ENCODE measurements around the gene ANO8. TPM values are rescaled to one million over a fixed set of nuclear protein-coding genes. Genes with fewer than 3 reads are reported as not detected.
A peak's percentile ranks its signal among the peaks of the same experiment; 100 is the strongest.

ANO8 gene
- total RNA-seq, 1 donor from 2014 or later: 8.3 TPM

- ATAC-seq (ENCODE audit: poor library complexity): peak; percentile 60
- intact Hi-C loops (cut with DNase I): loop anchor here (5.0 kb wide), 1 partner anchor 39 kb away; no protein-coding TSS in a partner anchor
- DNase-seq: peak; percentile 75
Observed at GRCh38 chr19:17348700-17349099, 14.0 kb upstream of the ANO8 start.

GRCh38 chr19:17347877-17348276, 13.2 kb upstream of the ANO8 start:
- intact Hi-C loops (cut with DNase I): loop anchor here (5.0 kb wide), 1 partner anchor 39 kb away; no protein-coding TSS in a partner anchor
- no peak for DNase-seq
- no peak for ATAC-seq (ENCODE audit: poor library complexity)

GRCh38 chr19:17347361-17347760, 12.7 kb upstream of the ANO8 start:
- DNase-seq (no peak), ATAC-seq (ENCODE audit: poor library complexity) (peak; percentile 40)
- intact Hi-C loops (cut with DNase I): loop anchor here (5.0 kb wide), 1 partner anchor 40 kb away; no protein-coding TSS in a partner anchor

- DNase-seq (peak; percentile 86), ATAC-seq (ENCODE audit: poor library complexity) (peak; percentile 90)
- intact Hi-C loops (cut with DNase I): loop anchor here (5.0 kb wide), 1 partner anchor 41 kb away; no protein-coding TSS in a partner anchor
Observed at GRCh38 chr19:17346109-17346671, 11.5 kb upstream of the ANO8 start.

- intact Hi-C loops (cut with DNase I): no loop called here
- DNase-seq (no peak), ATAC-seq (ENCODE audit: poor library complexity) (no peak)
Observed at GRCh38 chr19:17341845-17342244, 7.2 kb upstream of the ANO8 start.

GRCh38 chr19:17341386-17341785, 6.7 kb upstream of the ANO8 start:
- intact Hi-C loops (cut with DNase I): no loop called here
- DNase-seq: no peak
- no peak for ATAC-seq (ENCODE audit: poor library complexity)

- no peak for DNase-seq
- intact Hi-C loops (cut with DNase I): no loop called here
- no peak for ATAC-seq (ENCODE audit: poor library complexity)
Observed at GRCh38 chr19:17340871-17341357, 6.3 kb upstream of the ANO8 start.

- DNase-seq (no peak), ATAC-seq (ENCODE audit: poor library complexity) (no peak)
- intact Hi-C loops (cut with DNase I): no loop called here
Observed at GRCh38 chr19:17340302-17340870, 5.7 kb upstream of the ANO8 start.

GRCh38 chr19:17339088-17339741, 4.6 kb upstream of the ANO8 start:
- intact Hi-C loops (cut with DNase I): no loop called here
- DNase-seq: no peak
- no peak for ATAC-seq (ENCODE audit: poor library complexity)

GRCh38 chr19:17338433-17339078, 3.9 kb upstream of the ANO8 start:
- ATAC-seq (ENCODE audit: poor library complexity) (no peak), DNase-seq (no peak)
- intact Hi-C loops (cut with DNase I): no loop called here

- intact Hi-C loops (cut with DNase I): no loop called here
- DNase-seq: no peak
- no peak for ATAC-seq (ENCODE audit: poor library complexity)
Observed at GRCh38 chr19:17337675-17338432, 3.2 kb upstream of the ANO8 start.

GRCh38 chr19:17336872-17337674, 2.4 kb upstream of the ANO8 start, which contains the start of gene GTPBP3:
GTPBP3 (plus strand) TSS chr19:17337553; CDS start chr19:17337612, 59 bp downstream.
- peak; percentile 90 for ATAC-seq (ENCODE audit: poor library complexity)
- DNase-seq: peak; percentile 99
- intact Hi-C loops (cut with DNase I): no loop called here

- no peak for DNase-seq
- intact Hi-C loops (cut with DNase I): no loop called here
- ATAC-seq (ENCODE audit: poor library complexity): no peak
Observed at GRCh38 chr19:17335575-17335974, 920 bp upstream of the ANO8 start.

GRCh38 chr19:17333611-17334413, 843 bp downstream of the ANO8 start:
- intact Hi-C loops (cut with DNase I): no loop called here
- DNase-seq (no peak), ATAC-seq (ENCODE audit: poor library complexity) (no peak)

GRCh38 chr19:17332677-17333581, 1.7 kb downstream of the ANO8 start:
- intact Hi-C loops (cut with DNase I): no loop called here
- DNase-seq (no peak), ATAC-seq (ENCODE audit: poor library complexity) (no peak)

GRCh38 chr19:17332360-17332676, 2.3 kb downstream of the ANO8 start:
- ATAC-seq (ENCODE audit: poor library complexity) (no peak), DNase-seq (no peak)
- intact Hi-C loops (cut with DNase I): no loop called here
